H1 (cell line): Measurements from ENCODE around the gene DARS2. TPM values are rescaled to one million over a fixed set of nuclear protein-coding genes. Genes with fewer than 3 reads are reported as not detected.
"Not testable (repeated sequence)": the region's sequence is repeated elsewhere in the genome, so short reads cannot be mapped to it uniquely, and the experiment has no call there.

Experiments used
- CTCF ChIA-PET: fragments of 300-600 bp; sonication (Branson Sonifier 250); formaldehyde crosslinking; loops from one replicate; lab custom pipeline; 2021; ENCODE audit not compliant: partially characterized antibody; lab: Charles Lee
- POLR2A ChIA-PET: fragments of 300-600 bp; sonication (Branson Sonifier 250); formaldehyde crosslinking; loops from one replicate; lab custom pipeline; 2021; ENCODE audit warnings: inconsistent platforms; ENCODE audit not compliant: partially characterized antibody; lab: Charles Lee
- DNase-seq, 2 experiments: peaks; one replicate each; pipeline versions ENCODE4 v3.0.0 to v3.0.0-alpha.2; 2010 to 2022; ENCODE audit warnings: low spot score in 2 of 2, low read depth in 1 of 2, mixed read lengths in 1 of 2
- FAIRE-seq: peaks from 2 replicates; lab custom pipeline; 2011; peaks lifted over from hg19 to GRCh38; lab: Jason Lieb, UNC
- H2AFZ ChIP-seq: 2 replicates; pipeline ENCODE4 v1.8.1; 2012; ENCODE audit warnings: low read length, inconsistent platforms
- H2AK5ac ChIP-seq: 2 replicates; pipeline ENCODE4 v1.6.1; 2013; ENCODE audit warnings: low read depth, low read length
- H2BK120ac ChIP-seq: replicated peaks from 2 replicates; pipeline ENCODE3; 2013; ENCODE audit warnings: low read depth, low read length, inconsistent platforms
- H2BK12ac ChIP-seq: 2 replicates; pipeline ENCODE4 v1.6.1; 2013; ENCODE audit warnings: low read depth, low read length
- H2BK15ac ChIP-seq: 2 replicates; pipeline ENCODE4 v1.6.1; 2013; ENCODE audit warnings: low read length
- H2BK20ac ChIP-seq: 2 replicates; pipeline ENCODE4 v1.6.1; 2013; ENCODE audit warnings: low read length
- H2BK5ac ChIP-seq: 2 replicates; pipeline ENCODE4 v1.6.1; 2013; ENCODE audit warnings: low read depth, low read length
- H3K14ac ChIP-seq: 2 replicates; pipeline ENCODE4 v1.6.1; 2013; ENCODE audit warnings: inconsistent platforms; ENCODE audit not compliant: insufficient read length
- H3K18ac ChIP-seq: 2 replicates; pipeline ENCODE4 v1.6.1; 2013; ENCODE audit warnings: low read length; ENCODE audit errors: extremely low read depth
- H3K23ac ChIP-seq: 2 replicates; pipeline ENCODE4 v1.6.1; 2013; ENCODE audit warnings: inconsistent platforms; ENCODE audit not compliant: insufficient read length
- H3K23me2 ChIP-seq: 2 replicates; pipeline ENCODE4 v1.6.1; 2013; ENCODE audit warnings: low read depth, low read length
- H3K27ac ChIP-seq: 2 replicates; pipeline ENCODE4 v1.6.1; 2011; ENCODE audit warnings: low read depth, low read length, inconsistent platforms
- H3K27me3 ChIP-seq, 4 experiments: replicated peaks in 1 of 4; 1 replicate in 1 of 4; 2 replicates in 3 of 4; pipeline versions ENCODE4 v1.6.1 to v1.8.1; 2011 to 2013; ENCODE audit warnings: low read length in 3 of 4, mild to moderate bottlenecking in 3 of 4, inconsistent platforms in 2 of 4, mixed read lengths in 2 of 4, moderate library complexity in 1 of 4; ENCODE audit not compliant: control insufficient read depth in 3 of 4, insufficient read depth in 3 of 4; ENCODE audit errors: extremely low read depth in 1 of 4
- H3K36me3 ChIP-seq, 4 experiments: 2 replicates each; pipeline versions ENCODE4 v1.6.1 to v1.8.1; 2011 to 2013; ENCODE audit warnings: mild to moderate bottlenecking in 4 of 4, low read length in 3 of 4, moderate library complexity in 2 of 4, control low read depth in 1 of 4, inconsistent platforms in 1 of 4; ENCODE audit not compliant: insufficient read depth in 4 of 4, control insufficient read depth in 2 of 4
- H3K4ac ChIP-seq: replicated peaks from 2 replicates; pipeline ENCODE3; 2013; ENCODE audit warnings: low read length, low read depth, mixed read lengths, inconsistent platforms; ENCODE audit not compliant: insufficient read length
- H3K4me1 ChIP-seq, 4 experiments: replicated peaks in 1 of 4; 1 replicate in 1 of 4; 2 replicates in 3 of 4; pipeline versions ENCODE4 v1.6.1 to v1.8.1; 2011 to 2013; ENCODE audit warnings: low read length in 3 of 4, inconsistent platforms in 2 of 4, mixed read lengths in 1 of 4; ENCODE audit not compliant: insufficient read depth in 4 of 4, control insufficient read depth in 3 of 4
- H3K4me2 ChIP-seq, 2 experiments: 2 replicates each; pipeline versions ENCODE4 v1.6.1 to v1.8.1; 2011 to 2013; ENCODE audit warnings: low read depth in 2 of 2, low read length in 2 of 2, control low read depth in 1 of 2, inconsistent platforms in 1 of 2, mild to moderate bottlenecking in 1 of 2; ENCODE audit not compliant: insufficient read depth in 1 of 2
- H3K4me3 ChIP-seq, 4 experiments: fragments of 200-600, 300-600 bp in 1 of 4; sonication (generic), shearing (Covaris generic), sonication (Bioruptor Twin) in 1 of 4; 2 replicates each; pipeline versions ENCODE4 v1.5.1 to v1.8.1; 2011 to 2016; ENCODE audit warnings: low read length in 4 of 4, low read depth in 3 of 4, control low read depth in 2 of 4, inconsistent platforms in 2 of 4, mild to moderate bottlenecking in 2 of 4, mixed read lengths in 1 of 4, moderate library complexity in 1 of 4; ENCODE audit not compliant: insufficient read depth in 2 of 4; ENCODE audit errors: extremely low read depth in 1 of 4
- H3K56ac ChIP-seq: replicated peaks from 2 replicates; pipeline ENCODE3; 2013; ENCODE audit warnings: low read depth, mild to moderate bottlenecking, mixed read lengths, low read length, inconsistent platforms; ENCODE audit not compliant: insufficient read length
- H3K79me1 ChIP-seq: 2 replicates; pipeline ENCODE4 v1.6.1; 2013; ENCODE audit warnings: low read depth, low read length, control low read depth
- H3K79me2 ChIP-seq, 2 experiments: 2 replicates each; pipeline versions ENCODE4 v1.6.1 to v1.8.1; 2012 to 2013; ENCODE audit warnings: low read length in 2 of 2, mild to moderate bottlenecking in 2 of 2, inconsistent platforms in 1 of 2; ENCODE audit not compliant: insufficient read depth in 2 of 2, control insufficient read depth in 1 of 2
- H3K9ac ChIP-seq, 4 experiments: replicated peaks in 1 of 4; 1 replicate in 1 of 4; 2 replicates in 3 of 4; pipeline versions ENCODE4 v1.6.1 to v1.8.1; 2011 to 2013; ENCODE audit warnings: low read depth in 3 of 4, low read length in 3 of 4, control low read depth in 2 of 4, mild to moderate bottlenecking in 2 of 4, moderate library complexity in 2 of 4, inconsistent platforms in 1 of 4; ENCODE audit errors: extremely low read depth in 1 of 4
- H3K9me3 ChIP-seq, 2 experiments: 2 replicates each; pipeline versions ENCODE4 v1.6.1 to v1.8.1; 2012 to 2013; ENCODE audit warnings: mild to moderate bottlenecking in 2 of 2, moderate library complexity in 2 of 2, control low read depth in 1 of 2, inconsistent platforms in 1 of 2, low read depth in 1 of 2, low read length in 1 of 2, mixed read lengths in 1 of 2; ENCODE audit not compliant: insufficient read depth in 2 of 2
- H4K20me1 ChIP-seq, 2 experiments: replicated peaks in 1 of 2; 2 replicates each; pipeline versions ENCODE3 to v1.8.1; 2011 to 2013; ENCODE audit warnings: inconsistent platforms in 2 of 2, low read length in 2 of 2, mild to moderate bottlenecking in 1 of 2; ENCODE audit not compliant: insufficient read depth in 2 of 2, control insufficient read depth in 1 of 2
- H4K5ac ChIP-seq: 2 replicates; pipeline ENCODE4 v1.6.1; 2013; ENCODE audit warnings: low read length, low read depth, mixed read lengths, inconsistent platforms; ENCODE audit not compliant: insufficient read length
- H4K8ac ChIP-seq: 2 replicates; pipeline ENCODE4 v1.8.0; 2013; ENCODE audit warnings: mild to moderate bottlenecking, moderate library complexity, low read length, inconsistent platforms; ENCODE audit not compliant: insufficient read depth; ENCODE audit errors: extremely low read depth
- H4K91ac ChIP-seq: replicated peaks from 2 replicates; pipeline ENCODE3; 2013; ENCODE audit warnings: low read length, mixed read lengths, inconsistent platforms; ENCODE audit not compliant: insufficient read length
- WGBS, 2 experiments: shearing (Covaris generic) in 1 of 2; methylation state at CpG; one replicate each; pipeline versions ENCODE4 v1.1.6 to v1.1.7; 2013 to 2015; ENCODE audit warnings: low lambda C conversion rate in 2 of 2, mixed read lengths in 2 of 2, inconsistent platforms in 1 of 2, low coverage in 1 of 2, missing lambda C conversion rate in 1 of 2; ENCODE audit not compliant: insufficient replicate concordance in 2 of 2, insufficient coverage in 1 of 2, insufficient read length in 1 of 2; ENCODE audit errors: extremely low coverage in 1 of 2, missing lambda C conversion rate in 1 of 2; 5-methylcytosine and 5-hydroxymethylcytosine counted together
- polyA plus RNA-seq, 7 experiments: library from polyadenylated mRNA; depleted of rRNA in 3 of 7; stranded (reverse) in 5 of 7; unstranded in 2 of 7; fragments of >200 nt in 5 of 7; fragments of 200-250 nt in 2 of 7; gene quantifications; 1 replicate in 5 of 7; 2 replicates in 1 of 7; 4 replicates in 1 of 7; pipeline versions ENCODE4 v1.2.1 to v1.2.3, GENCODE V29; 2011 to 2013; ENCODE audit warnings: missing spikeins in 2 of 7, mixed read lengths in 2 of 7
- total RNA-seq: library from RNA; stranded (reverse); fragmentation: NEBNext Ultra II Directional; extraction: Animal tissue kit (Norgen Biotek cat#: 25700); gene quantifications from 2 replicates; pipeline ENCODE4 v1.2.1, GENCODE V29; 2021

Gene DARS2
- total and polyA plus RNA-seq, 2 of the 8 experiments (the other 6 are each of a cell fraction or from before 2014, with no cell fraction given) = 21.0 to 35.2 TPM

GRCh38 chr1:173799995-173800394 is 24.5 kb upstream of the DARS2 start:
- H2BK15ac ChIP-seq, H3K9ac ChIP-seq, H2BK12ac ChIP-seq, DNase-seq, H2AFZ ChIP-seq, CTCF ChIA-PET, H3K18ac ChIP-seq, H3K14ac ChIP-seq, H4K5ac ChIP-seq, H4K20me1 ChIP-seq, H4K8ac ChIP-seq, H3K23ac ChIP-seq, H3K4me2 ChIP-seq, H4K91ac ChIP-seq, H3K79me1 ChIP-seq, FAIRE-seq, H3K79me2 ChIP-seq, H3K4ac ChIP-seq, H3K4me3 ChIP-seq, H3K4me1 ChIP-seq, H3K9me3 ChIP-seq, H2AK5ac ChIP-seq, H3K27me3 ChIP-seq, H2BK5ac ChIP-seq, H2BK120ac ChIP-seq, H3K27ac ChIP-seq, H3K23me2 ChIP-seq, H2BK20ac ChIP-seq, H3K56ac ChIP-seq: not testable (repeated sequence)
- peaks cover 3 to 28% (median 15%) of the 10 kb centered on the region in 4 experiments; a peak in 7 of 8 replicates for H3K36me3 ChIP-seq
- 87% methylated on average over 1 of the region's 1 CpG; no CpG with 5 or more reads in 1 of the 2 experiments for WGBS, 2 experiments
- POLR2A ChIA-PET = interaction anchor here (1.4 kb wide), 1 partner anchor 62 kb away, joined by 3 read pairs; no protein-coding TSS in a partner anchor
